K562 treated with DMSO at 1 percent for 12 hours (cell line): ENCODE data around the gene TMED7. TPM values are rescaled to one million over a fixed set of nuclear protein-coding genes. Genes with fewer than 3 reads are reported as not detected.

Experiments used
- total RNA-seq: library from RNA; unstranded; fragments of 300-600 nt; gene quantifications from 2 replicates; pipeline ENCODE4 v1.2.3, GENCODE V29; 2022; ENCODE audit not compliant: insufficient read depth

The TMED7 gene
- 10.9 and 30.2 TPM in 2 replicates for total RNA-seq

GRCh38 chr5:115625579-115626444 lies at the start of gene TMED7:
TMED7 (minus strand) TSS chr5:115626036; CDS start chr5:115625792, 244 bp downstream.

GRCh38 chr5:115601701-115602590 lies 23.9 kb downstream of the TMED7 start, which contains the start of gene TICAM2:
TICAM2 (minus strand) TSS chr5:115602479; CDS start chr5:115581256, 21,223 bp downstream.

Other genes starting within 250 kb of the TMED7 start
- gene FEM1C, start 81.3 kb downstream of the TMED7 start, total RNA-seq: 1.1 and 4.2 TPM in 2 replicates
- 1.9 and 2.2 TPM in 2 replicates for gene TICAM2, start 23.6 kb downstream of the TMED7 start, total RNA-seq
- not detected in 2 replicates for gene CDO1, start 190.6 kb upstream of the TMED7 start, total RNA-seq
- gene ATG12, start 215.5 kb upstream of the TMED7 start, total RNA-seq: 19.9 and 42.7 TPM in 2 replicates
- gene AP3S1, start 215.9 kb upstream of the TMED7 start, total RNA-seq: 24.0 and 34.6 TPM in 2 replicates